Stimulated activated CD4-positive, alpha-beta T cell treated with anti-CD3 and anti-CD28 coated beads, Interleukin-1b, Interleukin-23, amount 100 ng/mL, for 4 hours (primary cell): ENCODE measurements around the gene MRPL14.
A peak's percentile ranks its signal among the peaks of the same experiment; 100 is the strongest.

Experiments used
- DNase-seq, 2 donors: peaks; one replicate each; pipeline ENCODE4 v3.0.0-alpha.2; 2020; ENCODE audit warnings: low read depth in 2 of 2

The MRPL14 gene

DNA sequence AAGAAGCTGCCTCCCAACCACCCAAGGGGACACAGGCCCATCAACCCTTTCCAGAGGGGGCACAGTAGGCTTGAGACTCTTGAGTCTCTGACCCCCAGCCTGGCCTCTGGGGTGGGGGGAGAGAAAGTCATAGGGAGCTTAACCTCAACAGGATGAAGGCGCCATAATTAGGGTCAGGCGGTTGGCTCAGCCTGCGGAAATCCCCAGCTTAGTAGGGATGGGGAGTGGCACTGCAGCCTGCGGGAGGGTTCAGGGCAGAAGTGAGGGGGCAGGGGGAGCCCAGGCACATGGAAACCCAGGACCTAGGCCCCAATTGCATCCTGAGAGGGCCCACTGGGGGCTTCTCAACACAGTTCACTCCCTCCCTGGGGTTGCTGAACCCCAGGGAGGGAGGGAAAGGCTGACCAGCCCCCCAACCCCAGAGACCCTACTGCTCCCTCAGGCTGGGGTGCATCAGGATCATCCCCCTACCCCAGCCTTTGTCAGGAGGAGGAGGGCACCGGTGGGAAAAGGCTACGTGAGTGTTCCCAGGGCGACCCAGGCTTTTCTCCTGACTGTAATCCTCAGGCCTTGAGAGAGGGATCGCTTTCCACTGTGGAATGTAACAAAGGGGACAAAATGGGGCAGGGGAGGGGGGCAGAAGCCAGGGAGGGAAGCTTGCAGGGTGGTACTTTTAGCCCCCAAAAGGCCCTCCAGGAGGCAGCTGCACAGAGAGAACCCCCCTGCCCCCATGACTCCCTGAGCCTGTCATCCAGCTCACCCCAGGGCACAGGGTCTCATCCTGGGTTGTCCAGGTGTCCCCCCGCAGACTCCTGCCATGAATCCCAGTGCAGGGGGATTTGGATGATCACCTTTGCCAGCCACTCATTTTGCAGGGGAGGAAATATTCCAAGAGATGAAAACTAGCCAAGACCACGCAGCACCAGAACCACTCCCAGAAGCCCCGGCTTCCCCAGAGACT, 46.4 kb downstream of the MRPL14 start:
- no peak for DNase-seq

DNA sequence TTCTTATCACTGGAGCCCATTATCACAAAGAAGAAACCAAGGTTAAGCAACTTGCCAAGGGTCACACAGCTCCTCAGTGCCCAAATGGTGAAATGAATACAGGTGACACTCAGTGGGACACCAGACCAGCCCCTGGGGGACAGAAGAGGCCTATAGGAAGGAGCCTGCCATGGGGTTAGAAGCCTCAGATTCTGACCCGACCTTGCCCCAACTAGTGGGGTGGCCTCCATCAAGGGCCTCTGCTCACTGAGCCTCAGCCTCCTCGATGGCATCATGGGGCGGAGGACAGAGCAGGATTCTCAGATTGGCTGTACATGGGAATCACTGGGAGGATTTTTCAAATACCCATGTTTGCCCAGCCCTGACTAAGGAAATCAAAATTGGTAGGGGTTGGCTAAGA, 47.6 kb downstream of the MRPL14 start:
- no peak for DNase-seq

- DNase-seq = peak; percentile 49 to 63
Measured at GRCh38 chr6:44078827-44079671, 48.2 kb downstream of the MRPL14 start.

DNA sequence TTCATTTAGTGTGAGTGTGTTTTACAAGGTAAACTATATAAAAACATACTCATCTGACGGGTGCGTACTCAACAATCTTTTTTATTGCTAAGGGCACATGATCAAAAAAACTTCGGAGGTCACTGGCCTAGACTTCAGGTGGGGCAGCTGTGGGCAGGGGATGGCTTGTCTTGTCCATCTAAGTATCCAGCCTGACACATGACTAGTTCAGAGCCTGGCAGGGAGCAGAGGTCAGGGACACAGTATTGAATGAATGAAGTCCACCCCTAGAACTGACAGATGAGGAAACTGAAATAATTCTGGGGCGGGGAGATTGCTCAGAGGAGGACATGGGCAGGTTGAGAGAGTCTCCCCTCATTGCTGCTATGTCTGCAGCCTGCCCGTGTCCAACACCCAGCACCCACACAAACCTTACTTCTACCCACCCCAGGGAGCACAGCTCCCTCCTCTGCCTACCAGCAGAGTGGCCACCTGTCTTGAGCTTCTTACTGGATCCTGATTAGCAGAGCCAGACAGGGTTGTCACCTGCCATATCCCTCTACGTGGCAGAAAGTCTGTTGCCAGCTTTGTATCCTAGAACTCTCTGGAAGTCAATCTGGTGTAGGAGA, 48.9 kb downstream of the MRPL14 start:
- DNase-seq = no peak

DNA sequence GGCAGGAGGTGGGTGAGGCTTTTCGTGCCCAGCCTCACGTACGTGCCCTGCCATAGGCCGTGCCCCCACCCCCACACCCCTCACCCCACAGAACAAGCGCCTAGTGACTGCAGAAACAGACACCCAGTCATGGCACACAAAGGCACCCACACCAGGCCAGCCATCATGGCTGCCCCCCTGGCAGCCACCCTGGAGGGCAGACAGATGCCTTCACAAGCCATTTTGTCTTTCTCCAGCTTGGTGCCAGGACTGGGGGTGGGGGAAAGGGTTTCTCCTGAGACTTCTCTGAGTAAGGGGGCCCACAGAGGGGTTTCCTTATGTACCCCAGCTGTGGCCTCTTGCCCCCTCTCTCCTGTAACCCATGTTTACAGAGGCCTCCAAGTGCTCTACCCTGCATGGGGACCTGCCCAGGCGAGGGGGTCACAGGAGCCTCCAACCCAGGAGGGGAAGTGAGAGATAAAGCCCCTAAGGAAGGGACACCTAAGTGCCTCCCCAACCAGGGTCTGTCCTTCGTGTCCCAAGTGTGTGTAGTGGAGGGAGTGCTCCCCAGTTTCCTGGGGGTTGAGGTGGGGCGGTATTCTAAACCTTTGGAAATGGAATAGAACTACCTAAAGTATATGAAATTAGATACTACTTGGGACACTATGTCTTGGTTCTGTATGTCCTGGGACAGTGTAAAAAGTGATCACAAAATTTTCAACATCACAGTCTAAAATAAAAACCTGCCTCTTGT, 49.9 kb downstream of the MRPL14 start:
- no peak for DNase-seq

DNA sequence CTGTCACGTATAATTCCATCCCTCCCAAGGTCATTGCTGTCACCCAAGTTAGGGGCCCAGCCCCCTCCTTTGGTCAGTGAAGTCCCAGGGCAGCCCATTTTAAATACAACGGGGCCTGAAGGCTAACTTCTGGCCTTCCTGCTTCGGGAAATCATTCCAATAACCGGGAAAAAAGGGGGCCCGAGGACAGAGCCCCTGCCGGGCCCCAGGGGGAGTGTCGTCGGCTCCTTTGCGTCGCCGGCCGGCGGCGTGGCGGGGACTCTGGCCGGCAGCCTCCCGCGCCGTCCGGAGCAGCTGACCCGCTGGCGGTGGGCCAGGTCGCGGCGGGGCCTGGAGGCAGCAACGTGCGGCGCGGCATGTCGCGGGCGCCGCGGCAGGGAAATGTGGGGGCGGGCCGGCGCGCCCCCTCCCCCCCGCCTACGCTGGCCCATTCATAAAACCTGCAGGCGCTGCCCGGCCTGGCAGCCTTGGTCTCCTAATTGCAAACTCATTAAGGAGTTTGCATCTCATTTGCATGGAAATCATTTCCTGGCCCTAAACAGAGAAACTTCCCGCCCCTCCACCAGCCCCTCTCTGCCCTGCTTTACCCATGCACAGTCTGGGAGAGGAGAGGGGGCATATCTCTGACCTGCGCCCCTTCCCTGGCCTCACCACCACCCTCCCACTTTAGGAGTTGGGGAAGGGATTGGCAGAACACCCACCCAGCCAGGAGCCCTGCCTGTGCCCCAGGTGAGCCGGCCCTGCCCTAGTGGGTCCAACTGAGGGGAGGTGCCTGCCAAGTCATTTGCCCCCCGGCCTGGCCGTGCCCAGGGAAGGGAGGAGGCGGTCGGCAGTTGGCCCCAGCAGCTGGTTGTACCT, 50.7 kb downstream of the MRPL14 start:
- no peak for DNase-seq

DNA sequence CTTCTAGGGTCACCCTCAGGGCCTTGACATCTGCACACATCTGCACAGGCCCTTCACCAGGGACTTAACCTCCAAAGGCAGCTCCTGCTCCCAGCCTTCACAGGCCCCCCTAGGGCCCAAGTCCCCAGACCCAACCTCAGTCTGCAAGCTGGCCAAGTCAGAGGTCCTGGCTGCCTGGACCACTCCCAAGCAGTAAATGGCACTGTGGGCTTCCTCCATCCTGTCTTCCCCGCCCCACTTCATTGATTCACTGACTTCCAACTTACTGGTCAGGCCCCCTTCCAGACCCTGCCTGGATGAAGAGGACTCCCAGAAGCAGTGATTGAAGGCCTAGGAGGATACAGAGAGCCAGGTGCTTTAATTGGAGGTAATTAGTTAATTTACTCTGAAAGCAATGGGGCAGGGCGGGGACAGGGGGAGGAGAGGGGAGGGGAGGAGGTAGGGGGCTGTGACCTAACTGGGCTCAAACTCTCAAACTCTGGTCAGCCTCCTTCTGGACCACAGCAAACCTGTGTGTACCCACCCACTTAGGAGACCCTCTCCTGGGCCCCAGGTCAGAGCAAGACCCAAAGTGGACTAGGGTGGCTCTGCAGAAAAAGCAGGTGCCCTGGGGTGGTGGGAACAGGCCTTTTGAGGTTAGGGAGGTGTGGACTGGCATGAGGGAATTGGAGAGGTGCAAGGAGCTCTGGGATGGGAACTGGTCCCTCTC, 51.5 kb downstream of the MRPL14 start:
- no peak for DNase-seq

DNA sequence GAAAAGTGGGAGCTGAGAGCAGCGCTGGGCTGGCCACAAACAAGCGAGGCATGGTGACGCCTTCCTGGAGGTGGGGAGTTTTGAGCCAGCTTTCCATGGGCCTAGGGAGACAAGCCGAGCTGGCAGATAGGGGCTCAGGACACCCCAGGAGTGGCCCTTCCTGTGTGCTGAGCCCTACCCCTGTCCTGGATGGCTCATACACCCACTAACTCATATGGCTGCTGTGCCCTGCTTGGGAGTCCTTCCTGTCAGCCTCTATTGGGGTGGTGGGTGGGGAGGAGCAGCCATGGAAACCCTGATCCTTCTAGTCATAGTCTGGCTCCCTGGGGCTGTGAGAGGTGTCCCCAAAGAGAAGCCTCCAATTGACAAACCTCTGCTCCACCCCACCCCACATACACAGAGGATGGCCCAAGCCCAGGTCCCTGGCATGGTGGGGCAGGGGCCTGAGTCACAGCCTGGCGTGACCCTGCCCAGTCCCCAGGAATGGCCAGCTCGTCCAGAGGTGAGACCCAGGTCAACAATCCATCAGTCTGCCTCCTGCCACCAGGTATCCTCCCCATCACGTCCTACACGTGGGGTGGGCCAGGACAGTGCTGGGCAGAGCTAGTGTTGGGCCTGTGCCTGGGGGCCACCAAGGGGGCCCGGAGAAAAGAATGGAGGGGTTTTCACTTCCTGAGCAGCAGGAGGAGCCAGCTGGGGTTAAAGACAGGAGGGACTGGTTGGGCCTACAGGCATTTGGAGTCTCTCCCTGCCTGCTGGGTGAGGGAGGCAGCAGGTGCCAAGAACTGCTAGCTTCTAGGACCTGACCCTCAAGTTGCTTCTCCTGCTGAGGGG, 52.2 kb downstream of the MRPL14 start:
- DNase-seq = no peak

- DNase-seq = peak; percentile 55
Measured at GRCh38 chr6:44074439-44074812, 52.8 kb downstream of the MRPL14 start.

- no peak for DNase-seq
Measured at GRCh38 chr6:44073612-44074438, 53.4 kb downstream of the MRPL14 start.

DNA sequence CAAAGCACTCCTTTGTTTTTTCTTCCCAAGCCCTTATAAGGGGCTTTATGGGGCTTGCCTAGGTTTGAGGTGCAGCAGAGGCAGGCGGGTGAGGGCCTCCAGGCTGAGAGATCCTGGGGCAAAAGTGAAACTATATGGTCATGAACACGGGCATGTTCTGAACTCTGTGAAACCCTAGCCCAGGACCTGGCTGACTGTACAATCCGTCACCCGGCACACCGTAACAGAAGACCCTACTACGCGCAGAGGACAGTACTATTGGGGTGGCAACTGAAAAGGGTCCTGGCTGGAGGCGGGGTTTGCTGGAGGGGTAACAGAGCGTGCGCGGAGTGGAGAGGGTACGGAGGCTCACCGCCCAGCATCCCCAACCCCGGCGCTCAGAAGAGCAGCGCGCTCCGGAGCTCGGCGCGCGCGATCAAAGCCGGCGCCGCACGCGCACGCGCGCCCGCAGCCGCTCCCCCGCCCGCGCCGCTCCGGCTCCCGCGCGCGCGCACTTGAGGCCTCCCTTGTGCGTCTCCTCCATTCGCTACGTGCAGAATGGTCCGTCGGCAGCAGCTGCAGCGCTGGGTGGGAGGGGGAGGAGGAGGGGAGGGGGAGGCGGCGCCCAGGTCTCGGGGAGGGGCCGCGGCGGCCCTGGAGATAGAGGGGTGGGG, 54.2 kb downstream of the MRPL14 start:
- DNase-seq = peak; percentile 60 to 64

- no peak for DNase-seq
Measured at GRCh38 chr6:44072452-44072958, 54.7 kb downstream of the MRPL14 start.

GRCh38 chr6:44071670-44072451, 55.4 kb downstream of the MRPL14 start:
- DNase-seq = no peak

DNA sequence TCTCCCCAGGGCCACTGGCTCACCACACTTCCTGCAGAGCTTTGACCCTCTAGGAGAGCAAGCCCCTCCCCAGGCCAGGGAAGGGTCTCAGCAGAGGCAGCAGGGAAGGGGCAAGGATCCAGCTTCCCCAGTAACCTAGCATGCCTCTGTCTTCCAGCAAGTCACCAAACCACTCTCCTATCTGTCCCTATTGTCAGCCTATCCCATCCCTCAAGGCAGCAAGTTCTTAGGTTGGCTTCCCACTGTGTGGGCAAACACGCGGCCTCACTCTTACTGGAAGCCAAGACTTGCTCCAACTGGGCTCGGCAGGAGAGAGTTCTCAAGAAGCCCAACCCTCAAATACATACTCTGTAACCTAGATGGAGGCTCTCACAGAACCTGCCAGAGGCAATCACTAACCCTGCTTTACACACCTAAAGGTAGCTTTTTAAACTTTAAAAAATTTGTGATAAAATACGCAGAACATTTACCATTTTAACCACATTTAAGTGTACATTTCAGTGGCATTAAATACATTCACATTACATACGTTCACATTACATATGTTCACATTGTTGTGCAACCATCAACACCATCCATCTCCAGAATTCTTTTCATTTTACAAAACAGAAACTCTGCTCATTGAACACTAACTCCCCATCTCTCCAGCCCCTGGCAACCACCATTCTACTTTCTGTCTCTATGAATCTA, 58.5 kb downstream of the MRPL14 start:
- no peak for DNase-seq

DNA sequence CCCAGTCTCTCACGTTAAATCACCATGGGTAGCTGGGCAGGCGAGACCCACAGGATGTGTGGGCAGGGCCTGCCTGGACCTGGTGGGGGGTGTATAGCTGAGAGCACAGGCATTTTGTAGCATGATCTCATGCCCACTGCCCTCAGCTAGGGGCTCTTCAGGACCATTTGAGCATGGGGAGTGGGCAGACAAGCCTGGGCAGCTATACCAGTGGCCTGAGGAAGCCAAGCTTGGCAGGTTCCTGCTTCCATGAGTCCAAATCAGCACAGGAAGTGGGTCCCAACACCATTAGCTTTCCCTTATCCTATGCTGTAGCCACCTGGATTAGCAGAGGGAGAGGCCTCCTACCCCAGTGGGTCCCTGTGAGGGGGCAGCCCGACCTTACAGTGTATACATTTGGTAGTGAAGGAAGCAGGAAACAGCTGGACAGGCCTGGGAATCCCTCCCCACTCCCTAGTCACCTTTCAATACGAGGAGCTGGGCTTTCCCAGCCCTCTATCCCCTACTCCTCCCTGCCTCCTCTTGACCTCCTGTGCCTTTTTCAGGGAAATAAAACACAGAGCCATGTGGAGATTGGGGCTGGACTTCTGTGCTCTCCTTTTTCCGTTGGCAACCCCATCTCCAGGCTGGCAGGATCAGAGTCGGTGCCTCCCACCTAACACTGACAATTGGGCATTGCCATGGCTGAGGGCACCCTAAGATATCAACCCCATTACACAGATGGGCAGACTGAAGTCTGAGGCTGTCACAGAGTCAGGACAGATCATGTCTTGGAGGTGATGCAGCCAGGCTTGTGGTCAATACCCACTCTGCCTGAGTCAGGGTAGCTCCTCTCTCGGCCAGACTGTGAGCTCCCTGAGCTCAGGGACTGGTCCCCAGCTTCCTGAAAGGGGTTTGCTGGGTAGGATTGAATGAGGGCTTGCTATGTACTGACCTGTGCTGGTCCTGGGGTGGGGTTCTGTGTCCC, 59.8 kb downstream of the MRPL14 start:
- no peak for DNase-seq
